ENCODE data around the gene HEATR3.

The HEATR3 gene

GRCh38 chr16:50152807-50153595, 87.2 kb downstream of the HEATR3 start, which contains the start of gene TENT4B:
Gene TENT4B, plus strand, starts transcription at chr16:50153306. Its CDS starts 316 bp downstream, at chr16:50153622.
- peak; percentile 75 to 81 for DNase-seq (ENCODE audit: low read depth in 2 of 2)

DNA sequence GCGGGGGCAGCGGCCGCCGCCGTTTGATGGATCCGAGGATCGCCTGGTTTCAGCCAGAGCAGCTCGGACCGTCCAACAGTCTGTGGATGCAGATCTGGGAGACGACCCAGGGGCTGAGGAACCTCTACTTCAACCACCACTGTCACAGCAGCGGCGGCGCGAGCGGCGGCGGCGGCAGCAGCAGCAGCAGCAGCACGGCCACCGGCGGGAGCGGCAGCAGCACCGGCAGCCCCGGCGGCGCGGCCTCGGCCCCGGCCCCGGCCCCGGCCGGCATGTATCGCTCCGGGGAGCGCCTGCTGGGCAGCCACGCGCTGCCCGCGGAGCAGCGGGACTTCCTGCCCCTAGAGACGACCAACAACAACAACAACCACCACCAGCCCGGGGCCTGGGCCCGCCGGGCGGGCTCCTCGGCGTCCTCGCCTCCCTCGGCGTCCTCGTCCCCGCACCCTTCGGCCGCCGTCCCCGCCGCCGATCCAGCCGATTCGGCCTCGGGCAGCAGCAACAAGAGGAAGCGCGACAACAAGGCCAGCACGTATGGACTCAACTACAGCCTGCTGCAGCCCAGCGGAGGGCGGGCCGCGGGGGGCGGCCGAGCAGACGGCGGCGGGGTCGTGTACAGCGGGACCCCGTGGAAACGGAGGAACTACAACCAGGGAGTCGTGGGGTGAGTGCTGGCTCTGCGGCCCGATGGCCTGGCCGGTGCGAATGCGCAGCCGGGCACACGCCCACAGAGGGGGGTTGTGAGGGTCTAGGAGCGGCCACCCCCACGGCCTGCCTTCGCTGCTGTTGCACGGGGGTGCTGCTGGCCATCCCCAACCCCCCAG, 88.0 kb downstream of the HEATR3 start:
- DNase-seq (ENCODE audit: low read depth in 2 of 2), result peak in 1 of 2 donors; percentile 13

DNA sequence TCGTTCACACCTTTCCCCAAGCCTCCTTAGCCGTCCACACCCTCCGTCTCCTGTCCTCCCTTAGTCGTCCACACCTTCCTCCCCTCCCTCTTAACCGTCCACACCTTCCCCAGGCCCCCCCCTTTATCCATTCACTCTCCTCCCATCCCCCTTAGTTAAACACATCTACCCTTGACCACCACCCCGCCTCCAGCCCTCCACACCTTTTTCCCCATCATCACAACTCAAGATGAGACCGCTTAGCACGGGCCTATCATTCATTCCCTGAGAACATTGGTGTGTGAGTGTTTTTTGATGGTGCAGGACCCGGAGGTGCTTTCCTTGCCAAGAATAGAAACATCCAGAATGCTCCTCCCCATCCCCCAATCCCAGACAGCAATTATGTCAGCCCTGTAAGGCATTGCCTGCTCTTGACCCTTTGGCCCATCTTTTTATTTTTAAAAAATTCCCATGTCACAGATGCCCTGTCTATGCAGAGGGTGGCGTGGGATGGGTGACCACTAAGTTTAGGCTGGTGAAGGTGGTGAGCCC, 88.7 kb downstream of the HEATR3 start:
- no peak for DNase-seq (ENCODE audit: low read depth in 2 of 2)

- no peak for DNase-seq (ENCODE audit: low read depth in 2 of 2)
Measured at GRCh38 chr16:50155925-50156324, 90.2 kb downstream of the HEATR3 start.
